Measurements from ENCODE around the gene PRMT6. TPM values are rescaled to one million over a fixed set of nuclear protein-coding genes. Genes with fewer than 3 reads are reported as not detected.
"Not testable (repeated sequence)": the region's sequence is repeated elsewhere in the genome, so short reads cannot be mapped to it uniquely, and the experiment has no call there.

Gene PRMT6
- polyA plus RNA-seq, 2 of the 4 experiments (the other 2 are of a cell fraction) = not detected

GRCh38 chr1:107091418-107091817 is 34.9 kb downstream of the PRMT6 start:
- Histone ChIP-seq H3K4me3 (no peak overlapping the region), H3K27ac (no peak overlapping the region), H3K9me3 (no peaks in the 10 kb centered on the region), H3K4me2 (no peak overlapping the region), H3K4me1 (no peaks in the 10 kb centered on the region)
- no peak for FAIRE-seq
- ATAC-seq = no peak
- TF ChIP-seq MAFK (IDR thresholded peaks at IDR 0.05; ENCODE audit: partially characterized antibody) (no peak), HOXA7 (CRISPR knock-in tag; IDR thresholded peaks at IDR 0.05) (no peak), MAZ (IDR thresholded peaks at IDR 0.05; ENCODE audit: borderline replicate concordance, low read depth, low read length) (no peak), EP300 (IDR thresholded peaks at IDR 0.05) (no peak), GATA3 (IDR thresholded peaks at IDR 0.05; ENCODE audit: borderline replicate concordance) (no peak), CBX8 (IDR thresholded peaks at IDR 0.05) (no peak), NPAS2 (CRISPR knock-in tag; IDR thresholded peaks at IDR 0.05; ENCODE audit: borderline replicate concordance) (no peak), RCOR1 (IDR thresholded peaks at IDR 0.05; ENCODE audit: low read depth, low read length) (no peak), EHMT2 (IDR thresholded peaks at IDR 0.05; ENCODE audit: low read depth) (no peak), TFCP2L1 (CRISPR knock-in tag; IDR thresholded peaks at IDR 0.05) (no peak), HEYL (CRISPR knock-in tag; IDR thresholded peaks at IDR 0.05) (no peak), EHF (CRISPR knock-in tag; IDR thresholded peaks at IDR 0.05) (no peak), NR3C1 (IDR thresholded peaks at IDR 0.05) (no peak), ZC3H11A (IDR thresholded peaks at IDR 0.05) (no peak)
- TF ChIP-seq, protein P1, sequence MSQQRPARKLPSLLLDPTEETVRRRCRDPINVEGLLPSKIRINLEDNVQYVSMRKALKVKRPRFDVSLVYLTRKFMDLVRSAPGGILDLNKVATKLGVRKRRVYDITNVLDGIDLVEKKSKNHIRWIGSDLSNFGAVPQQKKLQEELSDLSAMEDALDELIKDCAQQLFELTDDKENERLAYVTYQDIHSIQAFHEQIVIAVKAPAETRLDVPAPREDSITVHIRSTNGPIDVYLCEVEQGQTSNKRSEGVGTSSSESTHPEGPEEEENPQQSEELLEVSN (IDR thresholded peaks at IDR 0.05; ENCODE audit: borderline replicate concordance, low read depth) = no peak
- TF ChIP-seq, protein P2, sequence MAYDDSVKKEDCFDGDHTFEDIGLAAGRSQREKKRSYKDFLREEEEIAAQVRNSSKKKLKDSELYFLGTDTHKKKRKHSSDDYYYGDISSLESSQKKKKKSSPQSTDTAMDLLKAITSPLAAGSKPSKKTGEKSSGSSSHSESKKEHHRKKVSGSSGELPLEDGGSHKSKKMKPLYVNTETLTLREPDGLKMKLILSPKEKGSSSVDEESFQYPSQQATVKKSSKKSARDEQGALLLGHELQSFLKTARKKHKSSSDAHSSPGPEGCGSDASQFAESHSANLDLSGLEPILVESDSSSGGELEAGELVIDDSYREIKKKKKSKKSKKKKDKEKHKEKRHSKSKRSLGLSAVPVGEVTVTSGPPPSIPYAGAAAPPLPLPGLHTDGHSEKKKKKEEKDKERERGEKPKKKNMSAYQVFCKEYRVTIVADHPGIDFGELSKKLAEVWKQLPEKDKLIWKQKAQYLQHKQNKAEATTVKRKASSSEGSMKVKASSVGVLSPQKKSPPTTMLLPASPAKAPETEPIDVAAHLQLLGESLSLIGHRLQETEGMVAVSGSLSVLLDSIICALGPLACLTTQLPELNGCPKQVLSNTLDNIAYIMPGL (CRISPR knock-in tag; IDR thresholded peaks at IDR 0.05; ENCODE audit: borderline replicate concordance) = no peak
- TF ChIP-seq, protein P3, sequence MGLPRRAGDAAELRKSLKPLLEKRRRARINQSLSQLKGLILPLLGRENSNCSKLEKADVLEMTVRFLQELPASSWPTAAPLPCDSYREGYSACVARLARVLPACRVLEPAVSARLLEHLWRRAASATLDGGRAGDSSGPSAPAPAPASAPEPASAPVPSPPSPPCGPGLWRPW (IDR thresholded peaks at IDR 0.05) = no peak
- DNase-seq (ENCODE audit: low read depth in 1 of 2, low spot score in 1 of 2) = no peak
- POLR2A ChIA-PET = no interaction called here
- CTCF ChIA-PET = no interaction called here
- WGBS (ENCODE audit: missing lambda C conversion rate) = 0% methylated on average over 1 of the region's 1 CpG

DNA sequence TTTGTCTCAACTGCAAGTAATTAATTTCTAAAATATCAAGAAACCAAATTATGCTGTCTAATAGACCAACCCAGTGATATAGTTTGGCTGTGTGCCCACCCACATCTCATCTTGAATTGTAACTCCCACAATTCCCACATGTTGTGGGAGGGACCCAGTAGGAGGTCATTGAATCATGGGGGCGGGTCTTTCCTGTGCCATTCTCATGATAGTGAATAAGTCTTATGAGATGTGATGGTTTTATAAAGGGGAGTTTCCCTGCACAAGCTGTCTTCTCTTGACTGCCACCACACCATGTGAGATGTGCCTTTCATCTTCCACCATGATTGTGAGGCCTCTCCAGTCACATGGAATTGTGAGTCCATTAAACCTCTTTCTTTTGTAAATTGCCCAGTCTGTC is 36.9 kb downstream of the PRMT6 start:
- POLR2A ChIA-PET; H3K9me3 ChIP-seq; H3K4me1 ChIP-seq; DNase-seq (ENCODE audit: low read depth in 1 of 2, low spot score in 1 of 2); H3K4me3 ChIP-seq; CTCF ChIA-PET; H3K27ac ChIP-seq; ATAC-seq; H3K4me2 ChIP-seq; FAIRE-seq: not testable (repeated sequence)
- 0% methylated on average over 1 of the region's 1 CpG for WGBS (ENCODE audit: missing lambda C conversion rate)

- CTCF ChIA-PET = no interaction called here
- Histone ChIP-seq H3K9me3 (no peaks in the 10 kb centered on the region), H3K4me1 (no peaks in the 10 kb centered on the region), H3K4me3 (no peak overlapping the region), H3K27ac (no peak overlapping the region), H3K4me2 (no peak overlapping the region)
- DNase-seq (ENCODE audit: low read depth in 1 of 2, low spot score in 1 of 2) = no peak
- POLR2A ChIA-PET = no interaction called here
- no peak for ATAC-seq
- no peak for FAIRE-seq
- TF ChIP-seq NPAS2 (CRISPR knock-in tag; IDR thresholded peaks at IDR 0.05; ENCODE audit: borderline replicate concordance) = no peak
- TF ChIP-seq MAFK (IDR thresholded peaks at IDR 0.05; ENCODE audit: partially characterized antibody) = no peak
- no peak for TF ChIP-seq RNF2 (IDR thresholded peaks at IDR 0.05; ENCODE audit: borderline replicate concordance, low read depth)
- no peak for TF ChIP-seq JUNB (IDR thresholded peaks at IDR 0.05)
- no peak for TF ChIP-seq HDAC2 (IDR thresholded peaks at IDR 0.05)
- TF ChIP-seq NR3C1 (IDR thresholded peaks at IDR 0.05) = no peak
- TF ChIP-seq ZSCAN20 (CRISPR knock-in tag; IDR thresholded peaks at IDR 0.05) = no peak
- TF ChIP-seq CTCF (IDR thresholded peaks at IDR 0.05) = no peak
- TF ChIP-seq CHD4 (IDR thresholded peaks at IDR 0.05; ENCODE audit: borderline replicate concordance) = no peak
Measured at GRCh38 chr1:107095647-107096046, 39.2 kb downstream of the PRMT6 start.
